Mucosa of rectum (tissue), 2 donors: ENCODE results near the gene AFF3.
"Not testable (repeated sequence)": the region's sequence is repeated elsewhere in the genome, so short reads cannot be mapped to it uniquely, and the experiment has no call there.

Source experiments
- H3K27ac ChIP-seq, 2 donors: one replicate each; pipeline ENCODE4 v1.7.0; 2013; ENCODE audit warnings: inconsistent platforms in 2 of 2, low read depth in 2 of 2, low read length in 2 of 2
- H3K27me3 ChIP-seq, 2 donors: one replicate each; pipeline ENCODE4 v1.7.0; 2013; ENCODE audit warnings: low read length in 2 of 2; ENCODE audit not compliant: control insufficient read depth in 2 of 2, insufficient read depth in 2 of 2
- H3K36me3 ChIP-seq, 2 donors: one replicate each; pipeline ENCODE4 v1.7.0; 2013; ENCODE audit warnings: low read length in 2 of 2; ENCODE audit not compliant: control insufficient read depth in 2 of 2, insufficient read depth in 2 of 2
- H3K4me1 ChIP-seq, 2 donors: one replicate each; pipeline ENCODE4 v1.7.0; 2013; ENCODE audit warnings: low read length in 2 of 2, mild to moderate bottlenecking in 1 of 2; ENCODE audit not compliant: control insufficient read depth in 2 of 2, insufficient read depth in 2 of 2
- H3K4me3 ChIP-seq, 2 donors: one replicate each; pipeline ENCODE4 v1.7.0; 2013; ENCODE audit warnings: low read length in 2 of 2
- H3K9ac ChIP-seq, 2 donors: one replicate each; pipeline ENCODE4 v1.7.0; 2013; ENCODE audit warnings: low read length in 2 of 2, low read depth in 1 of 2, mild to moderate bottlenecking in 1 of 2
- H3K9me3 ChIP-seq, 2 donors: one replicate each; pipeline ENCODE4 v1.7.0; 2013; ENCODE audit warnings: low read length in 2 of 2; ENCODE audit not compliant: control insufficient read depth in 2 of 2
- donor health status: healthy.
- donor health status: Normal muscosa, but diverticular disease.

Gene AFF3

GRCh38 chr2:100179806-100180205 is 37.4 kb upstream of the AFF3 start:
- no peak overlapping the region for H3K27ac ChIP-seq
- H3K4me1 ChIP-seq, result no peaks in the 10 kb centered on the region
- H3K9ac ChIP-seq, result no peak overlapping the region
- H3K4me3 ChIP-seq, result no peak overlapping the region
- no peaks in the 10 kb centered on the region for H3K27me3 ChIP-seq
- H3K36me3 ChIP-seq, result no peaks in the 10 kb centered on the region
- no peaks in the 10 kb centered on the region for H3K9me3 ChIP-seq

GRCh38 chr2:100178864-100179263 is 36.5 kb upstream of the AFF3 start:
- Histone ChIP-seq H3K9ac (no peak overlapping the region), H3K27me3 (no peaks in the 10 kb centered on the region), H3K4me1 (no peaks in the 10 kb centered on the region), H3K9me3 (no peaks in the 10 kb centered on the region), H3K36me3 (no peaks in the 10 kb centered on the region), H3K4me3 (no peak overlapping the region), H3K27ac (no peak overlapping the region)

- H3K9ac ChIP-seq, result no peak overlapping the region
- no peak overlapping the region for H3K27ac ChIP-seq
- H3K4me3 ChIP-seq, result no peak overlapping the region
- H3K9me3 ChIP-seq, result no peaks in the 10 kb centered on the region
- no peaks in the 10 kb centered on the region for H3K4me1 ChIP-seq
- H3K27me3 ChIP-seq, result no peaks in the 10 kb centered on the region
- H3K36me3 ChIP-seq, result no peaks in the 10 kb centered on the region
Measured at GRCh38 chr2:100178085-100178788, 35.8 kb upstream of the AFF3 start.

GRCh38 chr2:100176925-100177324 is 34.5 kb upstream of the AFF3 start:
- H3K4me1 ChIP-seq, result no peaks in the 10 kb centered on the region
- no peak overlapping the region for H3K4me3 ChIP-seq
- no peaks in the 10 kb centered on the region for H3K9me3 ChIP-seq
- H3K36me3 ChIP-seq, result no peaks in the 10 kb centered on the region
- no peak overlapping the region for H3K27ac ChIP-seq
- no peak overlapping the region for H3K9ac ChIP-seq
- no peaks in the 10 kb centered on the region for H3K27me3 ChIP-seq

GRCh38 chr2:100174026-100174431 is 31.6 kb upstream of the AFF3 start:
- H3K4me1 ChIP-seq, result no peaks in the 10 kb centered on the region
- no peak overlapping the region for H3K4me3 ChIP-seq
- no peaks in the 10 kb centered on the region for H3K36me3 ChIP-seq
- no peaks in the 10 kb centered on the region for H3K27me3 ChIP-seq
- H3K27ac ChIP-seq, result no peak overlapping the region
- H3K9ac ChIP-seq, result no peak overlapping the region
- no peaks in the 10 kb centered on the region for H3K9me3 ChIP-seq

DNA sequence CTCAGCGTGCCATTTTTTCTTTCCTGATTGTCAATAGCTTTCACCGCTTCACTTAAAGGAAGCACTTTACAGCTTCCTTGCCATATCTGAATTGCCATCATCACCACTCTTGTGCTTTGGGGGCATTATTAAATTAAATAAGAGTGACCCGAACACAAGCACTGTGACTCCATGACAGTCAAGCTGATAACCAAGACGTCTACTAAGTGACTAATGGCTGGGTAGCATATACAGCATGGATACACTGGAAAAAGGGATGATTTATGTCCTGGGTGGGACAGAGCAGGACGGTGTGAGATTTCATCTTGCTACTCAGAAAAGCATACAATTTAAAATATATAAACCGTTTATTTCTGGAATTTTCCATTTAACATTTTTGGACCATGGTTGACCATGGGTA is 24.3 kb upstream of the AFF3 start:
- H3K9ac ChIP-seq, result no peak overlapping the region
- H3K9me3 ChIP-seq, result peaks cover 0 to 5% of the 10 kb centered on the region in 2 donors
- H3K27ac ChIP-seq, result no peak overlapping the region
- no peaks in the 10 kb centered on the region for H3K36me3 ChIP-seq
- H3K4me3 ChIP-seq, result no peak overlapping the region
- no peaks in the 10 kb centered on the region for H3K27me3 ChIP-seq
- no peaks in the 10 kb centered on the region for H3K4me1 ChIP-seq

DNA sequence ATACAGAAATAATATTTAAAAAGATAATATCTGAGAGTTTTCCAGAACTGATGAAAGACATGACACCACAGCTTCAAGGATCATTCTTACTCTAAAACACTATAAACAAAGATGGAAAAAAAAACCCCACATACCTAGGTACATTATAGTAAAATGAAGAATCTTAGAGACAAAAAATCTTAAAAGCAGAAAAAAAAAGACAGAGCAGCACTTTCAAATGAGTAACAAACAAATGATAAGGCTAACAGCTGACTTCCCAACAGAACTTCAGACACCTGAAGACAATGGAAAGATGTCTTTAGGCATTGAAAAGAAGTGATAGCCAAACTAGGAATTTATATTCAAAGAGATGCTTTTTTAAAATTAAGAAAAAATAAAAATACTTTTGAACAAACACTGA is 21.2 kb upstream of the AFF3 start:
- no peak overlapping the region for H3K9ac ChIP-seq
- peaks cover 0 to 5% of the 10 kb centered on the region in 2 donors for H3K9me3 ChIP-seq
- H3K27me3 ChIP-seq, result no peaks in the 10 kb centered on the region
- no peak overlapping the region for H3K27ac ChIP-seq
- no peak overlapping the region for H3K4me3 ChIP-seq
- H3K4me1 ChIP-seq, result no peaks in the 10 kb centered on the region
- H3K36me3 ChIP-seq, result no peaks in the 10 kb centered on the region

- Histone ChIP-seq H3K9ac (no peak overlapping the region), H3K4me1 (no peaks in the 10 kb centered on the region), H3K9me3 (peaks cover 0 to 5% of the 10 kb centered on the region in 2 donors), H3K27me3 (no peaks in the 10 kb centered on the region), H3K4me3 (no peak overlapping the region), H3K27ac (no peak overlapping the region), H3K36me3 (no peaks in the 10 kb centered on the region)
Measured at GRCh38 chr2:100161945-100162620, 19.7 kb upstream of the AFF3 start.

- Histone ChIP-seq H3K27me3 (no peaks in the 10 kb centered on the region), H3K4me1 (no peaks in the 10 kb centered on the region), H3K4me3 (no peak overlapping the region), H3K9me3 (peaks cover 0 to 5% of the 10 kb centered on the region in 2 donors), H3K27ac (no peak overlapping the region), H3K36me3 (no peaks in the 10 kb centered on the region), H3K9ac (no peak overlapping the region)
Measured at GRCh38 chr2:100160396-100160795, 18.0 kb upstream of the AFF3 start.

- H3K4me1 ChIP-seq, H3K36me3 ChIP-seq, H3K27ac ChIP-seq, H3K9ac ChIP-seq, H3K9me3 ChIP-seq, H3K27me3 ChIP-seq, H3K4me3 ChIP-seq: not testable (repeated sequence)
Measured at GRCh38 chr2:100151832-100152231, 9.4 kb upstream of the AFF3 start.
